GM10266 (cell line): ENCODE measurements around the gene GPR62.

ENCODE experiments used
- DNase-seq: peaks from one replicate; pipeline ENCODE4 v3.0.0; 2012; ENCODE audit errors: extremely low spot score
- CTCF ChIP-seq: IDR thresholded peaks from 2 replicates; pipeline ENCODE4 v1.5.1; 2012; ENCODE audit warnings: mild to moderate bottlenecking, low read depth; ENCODE audit not compliant: control insufficient read depth, insufficient read depth; ENCODE audit errors: missing control alignments

GPR62 gene

GRCh38 chr3:51966486-51966885, 11.3 kb downstream of the GPR62 start:
- TF ChIP-seq CTCF = no peak
- no peak for DNase-seq

- DNase-seq = no peak
- TF ChIP-seq CTCF = no peak
Measured at GRCh38 chr3:51966922-51967383, 11.8 kb downstream of the GPR62 start.

- no peak for TF ChIP-seq CTCF
- DNase-seq = peak; percentile 83
Measured at GRCh38 chr3:51967384-51968169, 12.4 kb downstream of the GPR62 start, which contains the start of gene PCBP4. PCBP4 (minus strand) TSS chr3:51967454; CDS start chr3:51961240, 6,214 bp downstream.

GRCh38 chr3:51968170-51968775, 13.1 kb downstream of the GPR62 start:
- DNase-seq = no peak
- TF ChIP-seq CTCF = no peak

GRCh38 chr3:51968883-51969678, 13.9 kb downstream of the GPR62 start:
- DNase-seq = no peak
- no peak for TF ChIP-seq CTCF

GRCh38 chr3:51969841-51970240, 14.7 kb downstream of the GPR62 start:
- no peak for TF ChIP-seq CTCF
- DNase-seq = no peak
